HG03565 (cell line): ENCODE measurements around the gene CYP2C19.
"Not testable (repeated sequence)": the region's sequence is repeated elsewhere in the genome, so short reads cannot be mapped to it uniquely, and the experiment has no call there.

Experiments used
- ATAC-seq: cut with Tn5 transposase; IDR thresholded peaks from one replicate; pipeline ENCODE4 v1.9.1; 2021; ENCODE audit warnings: mild to moderate bottlenecking, moderate library complexity; ENCODE audit not compliant: unreplicated experiment

CYP2C19 gene

DNA sequence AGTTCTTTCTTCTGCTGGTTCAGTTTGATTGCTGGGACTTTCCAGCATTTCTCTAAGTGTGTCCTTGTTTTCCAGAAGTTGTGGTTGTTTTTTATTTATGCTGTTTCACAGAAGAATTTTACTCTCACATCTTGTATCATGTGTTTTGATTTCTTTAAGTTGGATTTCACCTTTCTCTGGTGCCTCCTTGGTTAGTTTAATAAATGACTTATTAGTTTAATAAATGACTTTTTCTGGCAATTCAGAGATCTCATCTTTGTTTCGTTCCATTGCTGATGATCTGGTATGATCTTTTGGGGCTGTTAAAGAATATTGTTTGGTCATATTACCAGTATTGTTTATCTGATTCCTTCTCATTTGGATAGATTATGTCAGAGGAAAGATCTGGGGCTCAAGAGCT, 116.2 kb downstream of the CYP2C19 start:
- ATAC-seq = no peak

DNA sequence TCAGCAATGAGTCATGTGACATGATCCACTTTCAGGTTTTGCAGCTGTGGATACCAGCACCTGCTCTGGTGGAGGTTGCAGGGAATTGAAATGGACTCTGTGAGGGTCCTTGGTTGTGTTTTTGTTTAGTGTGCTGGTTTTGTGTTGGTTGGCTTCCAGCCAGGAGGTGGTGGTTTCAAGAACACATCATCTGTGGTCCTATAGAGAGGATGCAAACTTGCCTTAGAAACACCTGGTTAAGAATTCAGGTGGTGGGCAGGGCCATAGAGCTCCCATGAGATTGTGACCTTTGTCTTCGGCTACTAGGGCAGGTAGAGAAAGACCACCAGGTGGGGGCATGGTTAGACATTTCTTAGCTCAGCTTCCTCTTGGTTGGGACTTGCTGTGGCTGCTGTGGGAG, 116.7 kb downstream of the CYP2C19 start:
- ATAC-seq = no peak

DNA sequence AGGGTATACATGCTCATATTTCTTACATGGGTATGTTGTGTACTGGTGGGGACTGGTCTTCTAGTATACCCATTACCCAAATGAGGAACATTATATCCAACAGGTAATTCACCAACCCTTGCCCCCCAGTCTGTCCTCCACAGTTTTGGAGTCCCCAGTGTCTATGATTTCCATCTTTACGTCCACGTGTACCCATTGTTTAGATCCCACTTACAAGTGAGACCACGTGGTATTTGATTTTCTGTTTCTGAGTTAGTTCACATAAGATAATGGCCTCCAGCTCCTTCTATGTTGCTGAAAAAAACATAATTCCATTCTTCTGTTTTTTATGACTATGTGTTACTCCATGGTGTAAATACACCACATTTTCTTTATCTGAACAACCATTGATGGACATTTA, 126.6 kb downstream of the CYP2C19 start:
- ATAC-seq = no peak

DNA sequence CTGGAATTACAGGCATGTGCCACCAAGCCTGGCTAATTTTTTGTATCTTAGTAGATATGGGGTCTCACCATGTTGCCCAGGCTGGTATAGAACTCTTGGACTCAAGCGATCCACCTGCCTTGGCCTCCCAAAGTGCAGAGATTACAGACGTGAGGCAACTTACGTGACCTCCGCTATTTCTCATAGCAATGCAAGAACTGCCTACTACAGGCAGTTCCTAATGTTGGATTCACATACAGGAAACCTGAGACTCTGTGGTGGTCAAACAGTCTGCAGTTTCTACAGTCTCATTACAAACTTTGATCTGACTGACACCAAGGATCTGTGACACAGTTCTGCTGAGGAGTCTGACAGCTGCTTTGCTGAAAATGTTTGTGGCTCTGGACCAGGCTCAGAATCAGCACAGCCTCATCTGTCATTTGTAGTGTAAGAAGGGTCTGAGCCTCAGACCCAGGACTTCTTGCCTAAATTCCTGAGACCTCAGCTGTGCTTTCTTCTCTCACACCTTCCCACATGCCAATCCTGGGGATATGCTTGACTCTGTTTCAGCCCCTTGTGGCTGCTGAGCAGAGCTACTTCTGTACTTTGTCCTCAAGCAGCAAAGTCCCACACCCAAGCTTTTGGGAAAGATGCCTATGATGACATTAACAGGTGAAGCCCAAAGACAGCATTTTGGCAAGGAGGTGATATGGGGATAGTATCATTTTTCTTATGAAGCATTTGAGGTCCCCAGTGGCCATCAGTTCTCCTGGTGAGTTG, 128.0 kb downstream of the CYP2C19 start:
- ATAC-seq = no peak

DNA sequence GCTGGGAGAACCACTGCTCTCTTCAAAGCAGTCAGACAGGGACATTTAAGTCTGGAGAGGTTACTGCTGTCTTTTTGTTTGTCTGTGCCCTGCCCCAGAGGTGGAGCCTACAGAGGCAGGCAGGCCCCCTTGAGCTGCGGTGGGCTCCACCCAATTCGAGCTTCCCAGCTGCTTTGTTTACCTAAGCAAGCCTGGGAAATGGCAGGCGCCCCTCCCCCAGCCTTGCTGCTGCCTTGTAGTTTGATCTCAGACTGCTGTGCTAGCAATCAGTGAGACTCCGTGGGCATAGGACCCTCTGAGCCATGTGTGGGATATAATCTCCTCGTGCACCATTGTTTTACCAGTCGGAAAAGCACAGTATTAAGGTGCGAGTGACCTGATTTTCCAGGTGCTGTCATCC, 135.9 kb downstream of the CYP2C19 start:
- ATAC-seq = not testable (repeated sequence)

DNA sequence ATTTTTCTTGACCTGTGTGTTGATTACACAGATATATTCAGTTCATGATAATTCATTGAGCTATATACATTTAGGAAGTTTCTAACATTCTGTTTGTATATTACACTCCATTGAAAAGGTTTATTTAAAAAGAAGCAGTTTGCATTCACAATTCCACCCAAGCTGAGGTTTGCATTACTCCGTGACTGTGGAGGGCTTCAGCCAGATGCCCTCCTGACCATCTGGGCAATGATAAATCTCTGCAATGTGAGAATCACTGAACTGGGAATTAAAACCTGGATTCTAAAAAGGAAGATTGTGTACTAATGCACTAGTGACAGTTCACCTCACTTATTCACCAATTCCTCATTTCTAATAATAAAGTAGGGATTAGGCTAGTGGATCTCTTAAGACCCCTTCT, 139.6 kb downstream of the CYP2C19 start:
- ATAC-seq = no peak

DNA sequence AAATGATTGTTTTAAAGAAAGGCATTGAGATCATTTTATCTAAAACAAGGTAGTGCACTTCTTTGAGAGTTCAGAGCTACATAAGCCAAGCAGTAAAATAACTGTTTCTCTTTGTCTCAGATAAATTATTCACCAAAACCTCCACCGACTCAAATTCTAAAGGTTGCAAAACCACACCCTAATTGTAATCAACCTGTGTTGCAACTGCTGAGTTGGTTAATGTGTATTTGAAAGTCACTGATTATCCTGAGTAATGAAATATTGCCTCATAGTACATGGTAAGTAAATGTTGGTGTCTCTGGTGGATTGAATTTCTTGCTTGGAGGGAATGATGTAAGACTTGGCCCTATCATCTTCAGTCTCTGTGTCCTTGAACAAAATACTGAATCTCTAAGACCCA, 140.1 kb downstream of the CYP2C19 start:
- ATAC-seq = no peak
